Caco-2 (cell line): Measurements from ENCODE around the gene TSC22D3. TPM values are rescaled to one million over a fixed set of nuclear protein-coding genes. Genes with fewer than 3 reads are reported as not detected.

ENCODE experiments used
- BruUV-seq: library from RNA; stranded (reverse); fragments of 400-500 nt; replicated peaks from 2 replicates; lab custom pipeline; 2021; lab: Mats Ljungman, UMichigan
- CTCF ChIA-PET: fragments of 300-600 bp; sonication (Branson Sonifier 250); formaldehyde crosslinking; loops from one replicate; lab custom pipeline; 2022; ENCODE audit warnings: antibody characterized with exemption; lab: Charles Lee
- POLR2A ChIA-PET: fragments of 300-600 bp; sonication (Branson Sonifier 250); formaldehyde crosslinking; loops from one replicate; lab custom pipeline; 2022; ENCODE audit warnings: antibody characterized with exemption; lab: Charles Lee
- DNase-seq, 2 experiments: peaks; one replicate each; pipeline versions ENCODE4 v3.0.0 to v3.0.0-alpha.2; 2020 to 2022
- H3K27me3 ChIP-seq: replicated peaks from 2 replicates; pipeline ENCODE4 v1.6.0; 2011; ENCODE audit warnings: low read length; ENCODE audit not compliant: control insufficient read depth, insufficient read depth
- H3K36me3 ChIP-seq: 2 replicates; pipeline ENCODE4 v1.5.1; 2011; ENCODE audit warnings: low read length; ENCODE audit not compliant: control insufficient read depth, insufficient read depth
- H3K4me1 ChIP-seq: fragments of 250-450 bp; sonication (Bioruptor Pico); 2 replicates; pipeline ENCODE4 v1.5.1; 2020; ENCODE audit warnings: mild to moderate bottlenecking
- H3K4me3 ChIP-seq: 2 replicates; pipeline ENCODE4 v1.5.1; 2011; ENCODE audit warnings: low read depth, mild to moderate bottlenecking, control low read depth, low read length
- H3K9me3 ChIP-seq: fragments of 250-450 bp; sonication (Bioruptor Pico); 2 replicates; pipeline ENCODE4 v1.5.1; 2020; ENCODE audit warnings: mild to moderate bottlenecking, moderate library complexity
- H3K27ac Mint-ChIP-seq: one replicate; pipeline ENCODE4 v1.8.0; 2022; ENCODE audit warnings: mixed read lengths; ENCODE audit not compliant: unreplicated experiment
- H3K27me3 Mint-ChIP-seq: one replicate; pipeline ENCODE4 v1.8.0; 2022; ENCODE audit warnings: mixed read lengths; ENCODE audit not compliant: insufficient read depth, unreplicated experiment
- H3K36me3 Mint-ChIP-seq: one replicate; pipeline ENCODE4 v1.8.0; 2022; ENCODE audit warnings: mild to moderate bottlenecking, mixed read lengths; ENCODE audit not compliant: insufficient read depth, unreplicated experiment
- H3K4me1 Mint-ChIP-seq: one replicate; pipeline ENCODE4 v1.8.0; 2022; ENCODE audit warnings: low read depth, mixed read lengths; ENCODE audit not compliant: unreplicated experiment
- H3K4me3 Mint-ChIP-seq: one replicate; pipeline ENCODE4 v1.8.0; 2022; ENCODE audit warnings: mild to moderate bottlenecking, moderate library complexity, mixed read lengths; ENCODE audit not compliant: unreplicated experiment
- H3K9me3 Mint-ChIP-seq: one replicate; pipeline ENCODE4 v1.8.0; 2022; ENCODE audit warnings: mixed read lengths; ENCODE audit not compliant: unreplicated experiment
- intact Hi-C: fragments of 100-400 bp; cut with micrococcal nuclease; formaldehyde crosslinking; loops from one replicate; pipeline ENCODE4 v1.10.0; 2022; ENCODE audit not compliant: unreplicated experiment
- total RNA-seq: library from RNA; stranded (reverse); gene quantifications from 2 replicates; pipeline ENCODE4 v1.2.3, GENCODE V29; 2022
- TF ChIP-seq, protein P1 (sequence below), 2 experiments: fragments of 200-600 bp in 1 of 2; IDR thresholded peaks; 1 replicate in 1 of 2; 2 replicates in 1 of 2; pipeline versions ENCODE4 v1.5.1 to v1.8.0; 2011 to 2022; ENCODE audit warnings: antibody characterized with exemption in 1 of 2, control low read depth in 1 of 2, inconsistent platforms in 1 of 2, low read depth in 1 of 2, low read length in 1 of 2, mild to moderate bottlenecking in 1 of 2, moderate library complexity in 1 of 2; ENCODE audit not compliant: insufficient read depth in 1 of 2, severe bottlenecking in 1 of 2, unreplicated experiment in 1 of 2

TSC22D3 gene
- total RNA-seq, 1 experiment from 2014 or later = 2.2 TPM

DNA sequence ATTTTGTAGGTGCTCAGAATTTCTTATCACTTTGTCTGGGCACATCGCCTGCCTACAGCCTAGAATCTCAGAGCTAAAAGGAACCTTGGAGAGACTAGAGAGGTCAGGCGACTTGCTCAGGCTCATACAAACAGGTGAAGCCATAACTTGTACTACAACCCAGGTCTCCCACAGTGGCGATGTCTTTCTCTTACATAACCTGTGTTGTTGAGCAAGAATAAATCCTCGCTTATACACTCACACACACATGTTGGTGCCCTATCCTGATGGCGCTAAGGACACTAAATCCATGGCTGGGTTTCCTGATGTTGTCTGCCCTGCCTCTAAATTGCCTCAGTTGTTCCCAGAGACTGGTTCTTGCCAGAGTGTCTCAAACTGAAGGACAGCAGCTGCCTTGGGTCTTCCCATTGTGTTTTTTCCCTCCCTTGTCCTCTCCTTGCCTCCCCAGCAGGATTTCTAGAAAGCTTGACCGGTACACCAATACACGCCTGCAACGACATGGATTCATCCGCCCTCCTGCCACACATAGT lies 1.6 kb downstream of the TSC22D3 start:
- no peaks in the 10 kb centered on the region for H3K9me3 ChIP-seq
- intact Hi-C loops = loop anchor here (10.0 kb wide), 1 partner anchor 239 kb away; no protein-coding TSS in a partner anchor
- H3K27ac Mint-ChIP-seq = no peak overlapping the region
- BruUV-seq = no TSS peak
- peaks cover 8% of the 10 kb centered on the region for H3K27me3 Mint-ChIP-seq
- no peaks in the 10 kb centered on the region for H3K4me1 ChIP-seq
- no peaks in the 10 kb centered on the region for H3K36me3 Mint-ChIP-seq
- TF ChIP-seq, protein P1, sequence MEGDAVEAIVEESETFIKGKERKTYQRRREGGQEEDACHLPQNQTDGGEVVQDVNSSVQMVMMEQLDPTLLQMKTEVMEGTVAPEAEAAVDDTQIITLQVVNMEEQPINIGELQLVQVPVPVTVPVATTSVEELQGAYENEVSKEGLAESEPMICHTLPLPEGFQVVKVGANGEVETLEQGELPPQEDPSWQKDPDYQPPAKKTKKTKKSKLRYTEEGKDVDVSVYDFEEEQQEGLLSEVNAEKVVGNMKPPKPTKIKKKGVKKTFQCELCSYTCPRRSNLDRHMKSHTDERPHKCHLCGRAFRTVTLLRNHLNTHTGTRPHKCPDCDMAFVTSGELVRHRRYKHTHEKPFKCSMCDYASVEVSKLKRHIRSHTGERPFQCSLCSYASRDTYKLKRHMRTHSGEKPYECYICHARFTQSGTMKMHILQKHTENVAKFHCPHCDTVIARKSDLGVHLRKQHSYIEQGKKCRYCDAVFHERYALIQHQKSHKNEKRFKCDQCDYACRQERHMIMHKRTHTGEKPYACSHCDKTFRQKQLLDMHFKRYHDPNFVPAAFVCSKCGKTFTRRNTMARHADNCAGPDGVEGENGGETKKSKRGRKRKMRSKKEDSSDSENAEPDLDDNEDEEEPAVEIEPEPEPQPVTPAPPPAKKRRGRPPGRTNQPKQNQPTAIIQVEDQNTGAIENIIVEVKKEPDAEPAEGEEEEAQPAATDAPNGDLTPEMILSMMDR (IDR thresholded peaks at IDR 0.05; ENCODE audit: insufficient read depth in 1 of 2, low read depth in 1 of 2, low read length in 1 of 2, severe bottlenecking in 1 of 2, unreplicated experiment in 1 of 2) = no peak
- no peak for DNase-seq
- no peak overlapping the region for H3K4me3 Mint-ChIP-seq
- no peak overlapping the region for H3K4me3 ChIP-seq
- no peaks in the 10 kb centered on the region for H3K9me3 Mint-ChIP-seq
- CTCF ChIA-PET = no interaction called here
- H3K4me1 Mint-ChIP-seq = peaks cover 12% of the 10 kb centered on the region
- H3K27me3 ChIP-seq = no peaks in the 10 kb centered on the region
- no peaks in the 10 kb centered on the region for H3K36me3 ChIP-seq
- POLR2A ChIA-PET = no interaction called here

DNA sequence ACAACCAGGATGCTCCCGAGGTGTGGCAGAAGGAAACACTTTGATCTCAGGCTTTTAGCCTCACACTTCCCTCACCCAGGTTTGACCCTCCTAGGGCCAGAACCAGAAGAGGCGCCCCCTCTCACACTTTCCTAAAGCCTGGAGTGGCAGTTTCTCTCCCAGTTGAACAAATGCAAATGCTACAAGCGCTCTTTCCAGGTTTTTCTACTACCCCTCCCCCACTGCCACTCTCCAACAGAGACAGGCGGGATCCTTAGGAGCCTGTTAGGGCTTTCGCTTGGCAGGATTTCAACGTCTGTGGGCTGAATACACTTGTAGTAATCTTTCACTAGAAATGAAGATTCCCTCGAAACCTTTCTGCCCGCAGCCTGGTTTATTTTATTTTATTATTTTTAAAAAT lies 2.4 kb downstream of the TSC22D3 start:
- ChIA-PET CTCF (no interaction called here), POLR2A (no interaction called here)
- Histone ChIP-seq H3K9me3 (no peaks in the 10 kb centered on the region), H3K27me3 (no peaks in the 10 kb centered on the region), H3K36me3 (no peaks in the 10 kb centered on the region), H3K4me1 (no peaks in the 10 kb centered on the region), H3K4me3 (no peak overlapping the region)
- Mint-ChIP-seq H3K27ac (no peak overlapping the region), H3K4me3 (no peak overlapping the region), H3K27me3 (peaks cover 8% of the 10 kb centered on the region), H3K9me3 (no peaks in the 10 kb centered on the region), H3K36me3 (no peaks in the 10 kb centered on the region), H3K4me1 (peaks cover 12% of the 10 kb centered on the region)
- intact Hi-C loops = loop anchor here (10.0 kb wide), 1 partner anchor 238 kb away; no protein-coding TSS in a partner anchor
- no peak for DNase-seq
- no TSS peak for BruUV-seq
- TF ChIP-seq, protein P1 (IDR thresholded peaks at IDR 0.05; ENCODE audit: insufficient read depth in 1 of 2, low read depth in 1 of 2, low read length in 1 of 2, severe bottlenecking in 1 of 2, unreplicated experiment in 1 of 2) = no peak

DNA sequence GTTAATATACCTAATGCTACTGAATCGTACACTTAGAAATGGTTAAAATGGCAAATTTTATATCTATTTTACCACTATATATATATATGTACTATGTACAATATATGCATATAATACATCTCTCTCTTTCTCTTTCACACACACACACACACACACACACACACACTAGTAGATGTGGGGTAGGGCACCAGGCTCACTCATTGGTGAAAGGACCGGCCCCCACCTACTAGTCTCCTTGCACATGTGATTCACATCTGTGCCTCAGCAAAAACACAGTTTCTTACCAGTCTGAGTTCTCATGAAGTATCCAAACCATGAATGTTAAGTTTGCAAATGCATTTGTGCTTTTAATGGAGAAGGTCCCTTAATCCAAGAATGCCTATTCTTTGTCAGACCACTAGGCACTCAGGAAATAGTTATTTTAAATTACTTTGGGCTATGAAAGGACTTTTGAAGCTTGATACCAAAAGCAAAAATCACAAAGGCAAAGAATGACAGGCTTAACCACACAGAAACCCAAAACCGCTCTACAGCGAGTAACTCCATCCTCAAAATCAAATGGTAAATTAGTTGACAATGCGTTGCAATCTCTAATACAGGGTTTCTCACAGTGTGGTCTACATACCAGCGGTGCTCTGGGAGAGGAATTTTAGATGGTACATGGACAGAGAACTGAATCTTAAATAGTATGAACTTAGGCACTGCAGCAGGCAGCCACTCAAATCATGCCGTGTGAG lies 5.8 kb downstream of the TSC22D3 start:
- ChIA-PET POLR2A (no interaction called here), CTCF (no interaction called here)
- Mint-ChIP-seq H3K27ac (no peak overlapping the region), H3K9me3 (no peaks in the 10 kb centered on the region), H3K27me3 (no peaks in the 10 kb centered on the region), H3K36me3 (no peaks in the 10 kb centered on the region), H3K4me1 (no peaks in the 10 kb centered on the region), H3K4me3 (no peak overlapping the region)
- DNase-seq = no peak
- Histone ChIP-seq H3K27me3 (no peaks in the 10 kb centered on the region), H3K36me3 (no peaks in the 10 kb centered on the region), H3K4me3 (no peak overlapping the region), H3K4me1 (no peaks in the 10 kb centered on the region), H3K9me3 (no peaks in the 10 kb centered on the region)
- TF ChIP-seq, protein P1 (IDR thresholded peaks at IDR 0.05; ENCODE audit: insufficient read depth in 1 of 2, low read depth in 1 of 2, low read length in 1 of 2, severe bottlenecking in 1 of 2, unreplicated experiment in 1 of 2) = no peak
- intact Hi-C loops = loop anchor here (10.0 kb wide), 1 partner anchor 235 kb away; no protein-coding TSS in a partner anchor
- no TSS peak for BruUV-seq
